Measurements from ENCODE around the gene SLC27A1.
"Not testable (repeated sequence)": the region's sequence is repeated elsewhere in the genome, so short reads cannot be mapped to it uniquely, and the experiment has no call there.

The SLC27A1 gene

DNA sequence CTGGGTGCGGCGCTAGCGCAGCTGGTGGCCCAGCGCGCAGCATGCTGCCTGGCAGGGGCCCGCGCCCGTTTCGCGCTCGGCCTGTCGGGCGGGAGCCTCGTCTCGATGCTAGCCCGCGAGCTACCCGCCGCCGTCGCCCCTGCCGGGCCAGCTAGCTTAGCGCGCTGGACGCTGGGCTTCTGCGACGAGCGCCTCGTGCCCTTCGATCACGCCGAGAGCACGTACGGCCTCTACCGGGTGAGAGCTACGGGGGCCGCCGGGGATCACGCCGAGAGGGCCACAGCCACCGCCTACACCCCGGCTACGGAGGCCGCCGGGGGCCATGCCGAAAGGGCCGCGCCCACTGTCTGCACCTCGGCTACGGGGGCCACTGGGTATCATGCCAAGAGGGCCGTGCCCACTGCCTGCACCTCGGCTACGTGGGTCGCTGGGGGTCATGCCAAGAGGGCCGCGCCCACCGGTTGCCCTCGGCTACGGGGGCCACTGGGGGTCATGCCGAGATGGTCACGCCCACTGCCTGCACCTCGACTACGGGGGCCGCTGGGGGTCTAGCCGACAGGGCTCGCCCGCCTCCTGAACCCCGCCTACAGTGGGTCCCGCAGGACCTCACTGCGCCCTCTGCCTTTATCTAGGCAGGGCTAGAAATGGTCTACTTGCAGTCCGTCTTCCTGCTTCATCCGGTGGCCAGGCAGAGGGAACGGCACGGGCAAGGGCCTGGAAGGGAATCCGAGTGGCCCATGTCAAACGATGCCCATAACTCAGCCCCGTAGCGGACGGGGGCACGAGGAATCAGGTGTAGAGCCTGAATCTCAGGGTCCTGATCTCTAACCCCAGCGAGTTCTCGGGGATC, 41.6 kb downstream of the SLC27A1 start:
- DNase-seq (ENCODE audit: low spot score) = peak; percentile 82

DNA sequence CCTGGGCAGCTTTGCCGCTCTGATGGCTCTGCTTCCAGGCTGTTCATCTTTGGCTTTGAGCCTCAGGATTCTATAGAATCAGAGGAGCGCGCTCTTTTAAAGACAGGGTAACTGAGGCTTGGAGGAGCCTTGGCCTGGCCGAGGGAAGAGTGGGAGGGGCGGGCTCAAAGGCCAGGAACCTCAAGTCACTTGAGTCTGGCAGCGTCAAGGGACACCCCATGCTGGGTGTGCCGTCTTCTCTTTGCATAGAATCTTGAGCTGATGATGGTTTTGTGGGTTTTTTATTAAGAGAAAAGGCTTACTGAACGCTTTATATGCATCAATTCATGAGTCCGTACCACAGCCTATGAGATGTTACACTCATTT, 42.2 kb downstream of the SLC27A1 start:
- no peak for DNase-seq (ENCODE audit: low spot score)

DNA sequence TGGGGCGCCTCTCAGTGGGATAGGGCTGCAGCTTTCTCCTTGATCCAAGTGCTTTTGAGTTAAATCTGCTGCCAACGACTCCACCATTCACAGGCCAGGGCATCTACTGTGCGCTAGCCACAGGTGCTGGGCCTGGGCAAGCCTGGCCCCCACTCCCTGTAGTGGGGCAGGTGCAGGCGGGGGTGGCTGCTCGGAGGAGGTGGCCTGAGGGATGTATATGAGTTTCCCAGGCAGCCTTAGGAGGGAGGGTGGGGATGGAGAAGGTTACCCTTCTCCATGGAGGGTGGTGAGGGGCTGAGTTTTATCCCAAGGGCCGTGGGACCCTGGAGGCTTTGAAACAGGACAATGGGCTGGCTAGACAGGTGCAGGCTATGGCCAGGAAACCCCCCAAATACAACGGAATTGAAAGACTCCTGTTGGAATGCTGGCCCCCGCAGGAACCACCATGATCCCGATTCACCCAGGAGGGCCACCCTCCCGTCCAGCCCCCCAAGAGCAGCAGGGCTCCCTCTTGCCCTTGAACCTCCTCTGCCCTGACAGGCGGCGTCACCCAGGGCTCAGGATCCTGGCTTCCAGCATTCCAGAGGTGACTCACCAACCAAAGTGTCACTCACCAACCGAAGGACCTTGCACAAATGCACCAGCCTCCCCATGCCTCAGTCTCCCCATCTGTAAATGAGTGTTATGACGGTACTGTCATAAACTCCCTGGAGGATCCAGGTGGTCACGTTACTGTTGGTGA, 45.3 kb downstream of the SLC27A1 start:
- DNase-seq (ENCODE audit: low spot score) = no peak

DNA sequence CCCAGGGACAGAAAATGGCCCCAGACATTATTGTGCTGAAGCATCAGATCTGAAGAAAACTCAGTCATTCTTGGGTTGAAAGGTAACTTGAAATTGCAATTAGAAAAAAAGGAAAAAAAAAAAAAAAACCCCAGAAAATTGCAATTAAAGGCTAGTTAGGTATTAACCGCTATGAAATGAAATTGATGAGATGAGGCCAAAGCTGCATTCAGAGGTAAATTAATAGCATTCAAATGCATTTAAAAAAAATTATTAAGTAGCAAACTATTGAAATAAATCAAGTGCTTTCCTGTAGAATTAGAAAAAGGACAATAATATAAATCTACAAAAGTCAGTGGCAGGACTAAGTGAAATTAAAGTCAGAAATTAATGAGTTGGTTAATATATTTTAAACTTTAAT, 47.6 kb downstream of the SLC27A1 start:
- no peak for DNase-seq (ENCODE audit: low spot score)

DNA sequence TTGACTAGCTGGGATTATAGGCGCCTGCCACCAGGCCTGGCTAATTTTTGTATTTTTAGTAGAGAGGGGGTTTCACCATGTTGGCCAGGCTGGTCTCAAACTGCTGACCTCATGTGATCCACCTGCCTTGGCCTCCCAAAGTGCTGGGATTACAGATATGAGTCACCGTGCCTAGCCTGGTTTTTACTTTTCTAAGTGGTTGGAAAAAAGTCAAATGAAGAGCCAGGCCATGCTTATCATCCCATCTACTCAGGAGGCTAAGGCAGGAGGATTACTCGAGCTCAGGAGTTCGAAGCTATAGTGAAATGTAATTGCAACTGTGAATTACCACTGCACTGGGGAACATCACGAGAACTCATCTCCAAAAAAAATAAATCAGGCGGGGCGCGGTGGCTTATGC, 48.3 kb downstream of the SLC27A1 start:
- not testable (repeated sequence) for DNase-seq (ENCODE audit: low spot score)

DNA sequence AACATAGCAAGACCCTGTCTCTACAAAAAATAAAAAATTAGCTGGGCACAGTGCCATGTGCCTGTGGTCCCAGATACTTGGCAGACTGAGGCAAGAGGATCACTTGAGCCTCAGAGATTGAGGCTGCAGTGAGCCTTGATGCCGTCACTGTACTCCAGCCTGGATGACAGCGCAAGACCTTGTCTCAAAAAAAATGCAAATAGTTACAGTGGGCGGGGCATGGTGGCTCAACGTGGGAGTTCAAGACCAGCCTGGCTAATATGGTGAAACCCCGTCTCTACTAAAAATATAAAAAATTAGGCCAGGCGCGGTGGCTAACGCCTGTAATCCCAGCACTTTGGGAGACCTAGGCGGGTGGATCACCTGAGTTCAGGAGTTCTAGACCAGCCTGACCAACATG, 49.6 kb downstream of the SLC27A1 start:
- DNase-seq (ENCODE audit: low spot score) = no peak

DNA sequence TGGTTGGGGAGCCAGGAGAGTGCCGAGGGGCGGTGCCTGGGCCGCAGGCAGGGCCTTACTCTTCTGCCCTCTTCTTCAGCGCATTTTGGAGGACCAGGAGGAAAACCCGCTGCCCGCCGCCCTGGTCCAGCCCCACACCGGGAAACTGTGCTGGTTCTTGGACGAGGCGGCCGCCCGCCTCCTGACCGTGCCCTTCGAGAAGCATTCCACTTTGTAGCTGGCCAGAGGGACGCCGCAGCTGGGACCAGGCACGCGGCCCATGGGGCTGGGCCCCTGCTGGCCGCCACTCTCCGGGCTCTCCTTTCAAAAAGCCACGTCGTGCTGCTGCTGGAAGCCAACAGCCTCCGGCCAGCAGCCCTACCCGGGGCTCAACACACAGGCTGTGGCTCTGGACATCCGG, 50.5 kb downstream of the SLC27A1 start:
- no peak for DNase-seq (ENCODE audit: low spot score)

GRCh38 chr19:17522988-17523872, 52.9 kb downstream of the SLC27A1 start:
- DNase-seq (ENCODE audit: low spot score) = no peak

GRCh38 chr19:17524651-17525050, 54.3 kb downstream of the SLC27A1 start:
- no peak for DNase-seq (ENCODE audit: low spot score)

DNA sequence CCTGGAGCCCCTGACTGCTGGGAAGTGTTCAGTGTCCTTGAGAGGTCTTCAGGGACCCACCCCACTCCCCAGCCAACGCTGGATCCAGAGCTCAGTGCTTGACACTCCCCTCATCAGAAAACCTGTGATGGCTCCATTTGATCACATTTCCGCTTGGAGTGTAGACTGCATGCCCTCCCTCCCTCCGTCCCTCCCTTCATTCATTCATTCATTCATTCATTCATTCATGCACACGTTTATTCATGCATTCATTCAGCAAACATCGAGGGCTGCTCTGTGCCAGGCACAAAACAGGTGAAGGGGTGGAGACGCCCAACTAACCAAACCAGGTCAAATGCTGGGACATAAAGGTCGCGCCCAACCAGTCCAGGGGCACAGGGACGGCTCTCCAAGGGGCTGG, 54.8 kb downstream of the SLC27A1 start:
- DNase-seq (ENCODE audit: low spot score) = no peak

DNA sequence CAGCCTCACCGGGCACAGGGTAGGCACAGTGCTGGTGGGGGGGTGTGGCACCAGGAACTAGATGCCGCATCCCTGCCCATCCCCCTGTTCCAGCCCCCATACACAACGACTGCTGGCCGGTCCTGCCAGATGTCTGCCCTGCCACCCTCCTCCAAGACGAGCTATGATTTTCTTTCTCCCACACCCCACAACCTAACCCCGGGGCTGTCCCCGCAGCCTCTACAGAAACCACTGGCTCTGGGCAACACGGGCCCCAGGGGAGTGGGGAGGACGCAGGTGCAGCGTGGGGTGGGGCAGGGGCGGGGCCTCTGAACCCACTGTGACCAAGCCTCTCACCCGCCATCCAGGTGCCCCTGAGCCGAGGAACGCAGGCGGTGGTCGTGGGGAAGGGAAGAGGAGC, 56.6 kb downstream of the SLC27A1 start:
- no peak for DNase-seq (ENCODE audit: low spot score)

- DNase-seq (ENCODE audit: low spot score) = no peak
These were observed 57.0 kb downstream of the SLC27A1 start for GRCh38 chr19:17527326-17527725.

DNA sequence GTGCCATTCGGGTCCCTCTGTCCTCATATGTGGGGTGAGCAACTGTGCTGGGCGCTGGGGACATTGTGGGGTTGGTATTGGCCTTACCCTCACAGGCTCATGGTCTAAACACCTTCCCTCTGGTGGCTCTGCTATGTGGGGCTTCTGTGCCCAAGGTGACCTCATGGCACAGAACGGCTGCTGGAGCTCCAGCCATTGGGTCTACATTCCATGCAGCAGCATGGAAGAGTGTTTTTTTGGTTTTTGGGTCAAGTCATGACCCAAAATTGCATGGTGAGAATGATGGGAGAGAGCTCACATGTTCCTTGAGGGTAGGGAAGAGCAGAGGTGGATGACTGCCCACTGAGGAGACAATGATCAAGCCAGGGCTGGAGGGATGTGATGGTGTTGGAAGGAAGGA, 58.3 kb downstream of the SLC27A1 start:
- DNase-seq (ENCODE audit: low spot score) = no peak

- no peak for DNase-seq (ENCODE audit: low spot score)
These were observed 59.2 kb downstream of the SLC27A1 start for GRCh38 chr19:17529239-17530158.

DNA sequence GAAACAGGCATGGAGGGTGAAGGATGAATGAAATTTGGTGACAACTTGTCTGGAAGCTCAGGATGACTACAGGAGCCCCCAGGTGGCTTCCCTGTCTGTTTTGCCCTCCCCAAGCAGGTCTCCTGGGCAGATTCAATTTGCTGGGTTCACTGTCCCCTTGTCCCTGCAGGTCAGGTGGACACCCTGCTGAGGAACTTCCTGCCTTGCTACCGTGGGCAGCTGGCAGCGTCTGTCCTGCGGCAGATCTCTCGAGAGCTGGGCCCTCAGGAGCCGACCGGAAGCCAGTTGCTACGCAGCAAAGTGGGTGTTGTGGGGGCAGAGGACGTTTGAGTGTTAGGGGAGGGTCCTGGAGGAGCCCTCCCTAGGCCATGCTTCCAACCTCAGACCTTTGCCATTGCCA, 60.3 kb downstream of the SLC27A1 start:
- no peak for DNase-seq (ENCODE audit: low spot score)

- no peak for DNase-seq (ENCODE audit: low spot score)
These were observed 61.8 kb downstream of the SLC27A1 start for GRCh38 chr19:17532116-17532515.

DNA sequence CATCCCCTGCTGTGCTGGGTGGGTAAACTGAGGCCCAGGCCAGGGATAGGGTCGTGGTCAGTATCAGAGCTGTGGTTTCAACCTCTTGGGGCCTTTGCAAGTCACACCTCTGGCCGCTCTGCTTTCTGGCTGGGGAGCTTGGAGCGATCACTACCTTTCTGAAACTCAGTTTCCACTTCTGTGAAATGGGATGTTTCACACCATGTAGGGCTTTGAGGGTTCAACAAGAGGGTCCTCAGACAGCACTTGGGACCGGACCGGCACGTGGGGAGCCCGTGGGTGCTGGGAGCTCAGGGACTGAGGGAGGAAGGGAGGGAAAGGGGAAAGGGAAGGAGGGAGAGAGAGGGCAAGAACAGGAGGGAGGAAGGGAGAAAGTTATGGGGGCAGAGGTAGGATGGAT, 62.2 kb downstream of the SLC27A1 start:
- DNase-seq (ENCODE audit: low spot score) = no peak

- no peak for DNase-seq (ENCODE audit: low spot score)
These were observed 64.4 kb downstream of the SLC27A1 start for GRCh38 chr19:17534767-17535166.

- DNase-seq (ENCODE audit: low spot score) = no peak
These were observed 66.6 kb downstream of the SLC27A1 start for GRCh38 chr19:17536955-17537354.

DNA sequence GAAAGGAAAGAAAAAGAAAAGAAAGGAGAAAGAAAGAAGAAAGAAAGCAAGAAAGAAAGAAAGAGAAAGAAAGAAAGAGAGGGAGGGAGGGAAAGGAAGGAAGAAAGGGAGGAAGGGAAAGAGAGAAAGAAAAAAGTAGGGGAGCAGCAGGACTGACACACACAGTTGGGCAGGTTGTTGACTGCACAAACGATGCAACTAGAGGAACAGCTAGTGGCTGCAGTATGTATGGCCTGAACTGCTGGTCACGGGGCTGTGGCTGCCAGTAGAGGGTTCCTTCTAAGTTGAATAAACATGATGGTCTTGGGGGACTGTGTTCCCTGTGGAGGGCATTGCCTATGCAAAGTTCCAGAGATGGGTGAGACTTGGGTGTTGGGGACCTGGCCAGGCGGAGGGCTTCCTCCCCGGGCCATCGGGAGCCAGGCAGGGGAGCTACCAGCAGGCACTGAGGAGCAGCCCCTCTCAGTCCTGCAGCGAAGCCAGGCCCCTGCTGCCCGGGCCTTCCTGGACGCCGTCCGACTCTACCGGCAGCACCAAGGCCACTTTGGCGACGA, 68.4 kb downstream of the SLC27A1 start:
- DNase-seq (ENCODE audit: low spot score) = no peak

All from kidney tubule cell (primary cell).